RWPE2 (cell line): Measurements from ENCODE around the gene NXN.
"Not testable (repeated sequence)": the region's sequence is repeated elsewhere in the genome, so short reads cannot be mapped to it uniquely, and the experiment has no call there.

Experiments used
- ATAC-seq: fragments of 200-7000 bp; cut with Tn5 transposase; 3 replicates; pipeline ENCODE4 v1.9.1; 2021; ENCODE audit warnings: low read depth
- DNase-seq: peaks from one replicate; pipeline ENCODE4 v3.0.0-alpha.2; 2020; ENCODE audit warnings: low spot score
- H3K27ac ChIP-seq: fragments of 450-650 bp; 2 replicates; pipeline ENCODE4 v1.5.1; 2017; ENCODE audit warnings: mild to moderate bottlenecking; ENCODE audit not compliant: poor library complexity, severe bottlenecking
- H3K27me3 ChIP-seq: fragments of 250-450 bp; sonication (Bioruptor Pico); 2 replicates; pipeline ENCODE4 v1.5.1; 2021; ENCODE audit warnings: mild to moderate bottlenecking, moderate library complexity; ENCODE audit not compliant: insufficient read depth, poor library complexity, severe bottlenecking
- H3K36me3 ChIP-seq: fragments of 250-450 bp; sonication (Bioruptor Pico); 2 replicates; pipeline ENCODE4 v1.5.1; 2020; ENCODE audit warnings: low read depth, mild to moderate bottlenecking, moderate library complexity
- H3K4me1 ChIP-seq: fragments of 250-450 bp; sonication (Bioruptor Pico); 2 replicates; pipeline ENCODE4 v1.5.1; 2021; ENCODE audit warnings: mild to moderate bottlenecking, moderate library complexity; ENCODE audit not compliant: insufficient read depth, poor library complexity, severe bottlenecking
- H3K4me3 ChIP-seq: fragments of 250-450 bp; sonication (Bioruptor Pico); 2 replicates; pipeline ENCODE4 v1.5.1; 2021; ENCODE audit warnings: mild to moderate bottlenecking, moderate library complexity; ENCODE audit not compliant: severe bottlenecking
- H3K9me3 ChIP-seq: fragments of 250-450 bp; sonication (Bioruptor Pico); 2 replicates; pipeline ENCODE4 v1.5.1; 2021; ENCODE audit warnings: mild to moderate bottlenecking, moderate library complexity; ENCODE audit not compliant: severe bottlenecking
- CTCF ChIP-seq: fragments of 450-650 bp; IDR thresholded peaks from one replicate; pipeline ENCODE4 v1.5.1; 2017; ENCODE audit warnings: mild to moderate bottlenecking, moderate library complexity; ENCODE audit not compliant: poor library complexity, severe bottlenecking

NXN gene

GRCh38 chr17:860805-861204, 118.8 kb downstream of the NXN start:
- Histone ChIP-seq H3K36me3 (peaks cover 23% of the 10 kb centered on the region), H3K27ac (no peak overlapping the region), H3K27me3 (no peaks in the 10 kb centered on the region), H3K4me1 (peaks cover 22% of the 10 kb centered on the region), H3K4me3 (no peak overlapping the region), H3K9me3 (no peaks in the 10 kb centered on the region)
- no peak for TF ChIP-seq CTCF
- no peak for DNase-seq
- no peak for ATAC-seq

DNA sequence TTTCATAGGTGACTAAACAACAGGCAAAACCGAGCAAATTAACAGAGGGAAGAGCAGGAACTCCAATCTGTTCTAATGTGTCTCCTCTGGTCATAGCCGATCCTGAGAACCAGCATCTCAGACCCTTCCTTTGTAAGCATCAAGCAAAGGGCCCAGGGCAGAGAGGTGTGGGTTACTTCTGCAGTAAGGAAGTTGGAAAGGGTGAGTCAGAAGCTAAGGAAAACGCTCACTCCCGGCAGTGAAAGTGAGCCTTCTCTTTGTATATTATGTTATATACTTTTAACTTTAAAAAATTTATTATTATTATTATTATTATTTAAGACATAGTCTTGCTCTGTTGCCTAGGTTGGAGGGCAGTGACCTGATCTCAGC, 119.8 kb downstream of the NXN start:
- H3K4me1 ChIP-seq: peaks cover 20% of the 10 kb centered on the region
- no peak for TF ChIP-seq CTCF
- no peak for DNase-seq

DNA sequence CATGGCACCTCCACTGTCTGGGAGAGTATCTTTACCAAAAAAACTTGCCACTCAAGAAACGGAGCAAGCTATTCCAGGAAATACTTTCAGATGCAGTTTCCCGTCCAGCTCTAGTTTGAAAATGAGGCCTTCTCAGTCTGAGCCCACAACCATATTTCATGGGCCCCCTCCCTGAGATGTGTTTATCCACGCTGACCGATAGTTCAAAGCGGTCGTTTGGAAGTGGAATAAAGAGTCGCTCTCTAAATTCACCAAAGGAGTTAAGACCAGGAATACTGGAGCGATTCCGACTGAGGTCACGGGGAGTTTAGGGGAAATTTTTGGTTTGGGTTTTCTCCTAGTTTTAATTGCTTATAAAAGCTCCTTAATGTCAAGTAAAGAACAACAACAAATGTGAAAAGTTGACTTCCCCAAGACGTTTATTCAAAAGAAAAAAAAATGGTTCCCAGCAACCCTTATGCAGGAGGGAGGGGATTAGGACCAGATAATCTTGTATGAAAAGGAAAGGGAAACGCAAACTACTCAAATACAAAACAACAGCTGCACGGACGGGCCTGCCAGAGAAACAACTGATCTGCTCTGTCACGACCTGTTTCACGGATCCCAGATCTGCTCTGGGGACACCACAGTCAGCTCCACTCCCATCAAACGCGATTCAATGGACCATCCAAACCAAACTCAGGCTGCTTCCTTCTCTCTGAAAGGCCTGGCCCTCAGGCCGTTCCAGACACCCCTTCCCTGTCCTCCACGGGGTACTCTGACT, 120.3 kb downstream of the NXN start:
- TF ChIP-seq CTCF: no peak
- ATAC-seq: peak; percentile 7; the same call in 1 of the 3 replicates
- no peaks in the 10 kb centered on the region for H3K9me3 ChIP-seq
- no peak for DNase-seq
- peaks cover 18% of the 10 kb centered on the region for H3K36me3 ChIP-seq
- peak overlapping the region; percentile 33 for H3K27ac ChIP-seq
- H3K27me3 ChIP-seq: no peaks in the 10 kb centered on the region
- no peak overlapping the region for H3K4me3 ChIP-seq
- H3K4me1 ChIP-seq: peaks cover 14% of the 10 kb centered on the region

More for the DNA sequence above, 119.8 kb downstream of the NXN start:
- ATAC-seq: peak; percentile 61; the same call in 2 of the 3 replicates
- H3K27me3 ChIP-seq: no peaks in the 10 kb centered on the region
- H3K36me3 ChIP-seq: peaks cover 19% of the 10 kb centered on the region
- H3K27ac ChIP-seq: peak overlapping the region; percentile 33
- no peaks in the 10 kb centered on the region for H3K9me3 ChIP-seq
- no peak overlapping the region for H3K4me3 ChIP-seq

- Histone ChIP-seq H3K9me3 (no peaks in the 10 kb centered on the region), H3K4me1 (peaks cover 10% of the 10 kb centered on the region), H3K27me3 (no peaks in the 10 kb centered on the region), H3K4me3 (no peak overlapping the region), H3K27ac (no peak overlapping the region), H3K36me3 (no peaks in the 10 kb centered on the region)
- no peak for TF ChIP-seq CTCF
- no peak for ATAC-seq
- no peak for DNase-seq
Measured at GRCh38 chr17:856149-856548, 123.4 kb downstream of the NXN start.

GRCh38 chr17:855569-855968, 124.0 kb downstream of the NXN start:
- no peak for TF ChIP-seq CTCF
- ATAC-seq (no peak), DNase-seq (no peak)
- Histone ChIP-seq H3K9me3 (no peaks in the 10 kb centered on the region), H3K4me1 (peaks cover 10% of the 10 kb centered on the region), H3K27me3 (no peaks in the 10 kb centered on the region), H3K27ac (no peak overlapping the region), H3K4me3 (no peak overlapping the region), H3K36me3 (0 out of 2 replicates have a peak, but pooled peaks cover under 1% of the 10 kb centered on the region)

DNA sequence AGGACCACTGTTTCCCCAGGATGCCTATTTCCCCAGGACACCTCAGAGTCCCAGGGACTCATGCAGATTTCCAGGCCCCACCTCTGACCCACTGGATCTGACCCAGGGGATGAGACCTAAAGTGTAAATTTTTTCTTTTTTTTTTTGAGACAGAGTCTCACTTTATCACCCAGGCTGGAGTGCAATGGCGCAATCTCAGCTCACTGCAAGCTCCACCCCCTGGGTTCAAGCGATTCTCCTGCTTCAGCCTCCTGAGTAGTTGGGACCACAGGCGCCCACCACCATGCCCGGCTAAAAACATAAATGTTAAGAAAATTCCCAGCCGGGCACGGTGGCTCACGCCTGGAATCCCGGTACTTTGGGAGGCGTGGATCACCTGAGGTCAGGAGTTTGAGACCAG, 126.7 kb downstream of the NXN start:
- DNase-seq, H3K27ac ChIP-seq, H3K9me3 ChIP-seq, H3K4me3 ChIP-seq, H3K27me3 ChIP-seq, H3K4me1 ChIP-seq, ATAC-seq: not testable (repeated sequence)
- H3K36me3 ChIP-seq: peaks cover 10% of the 10 kb centered on the region; the same call in 1 of the 2 replicates
